ENCODE data around the gene SUMO1. TPM values are rescaled to one million over a fixed set of nuclear protein-coding genes. Genes with fewer than 3 reads are reported as not detected.
A peak's percentile ranks its signal among the peaks of the same experiment; 100 is the strongest.

The SUMO1 gene
- total RNA-seq, 2 experiments from 2014 or later: 69.8 to 98.9 TPM

- Histone ChIP-seq H2AFZ (ENCODE audit: low read length) (no peak overlapping the region), H4K20me1 (ENCODE audit: insufficient read depth, low read length) (peaks cover 62% of the 10 kb centered on the region), H3K9me2 (ENCODE audit: insufficient read depth, low read length) (no peaks in the 10 kb centered on the region), H3K9me3 (ENCODE audit: low read length) (no peaks in the 10 kb centered on the region), H3K27ac (ENCODE audit: low read depth, low read length, poor library complexity, severe bottlenecking) (no peak overlapping the region), H3K79me2 (ENCODE audit: insufficient read depth, low read depth, low read length) (peaks cover 100% of the 10 kb centered on the region), H3K36me3 (ENCODE audit: insufficient read depth, low read length) (peaks cover 89% of the 10 kb centered on the region), H3K4me1 (ENCODE audit: insufficient read depth, low read length, poor library complexity, severe bottlenecking) (peaks cover 49% of the 10 kb centered on the region), H3K4me3 (ENCODE audit: low read depth, low read length, poor library complexity, severe bottlenecking) (peak overlapping the region; percentile 90), H3K4me2 (ENCODE audit: low read length) (peak overlapping the region; percentile 73)
- intact Hi-C loops (cut with micrococcal nuclease; ENCODE audit: unreplicated experiment): no loop called here
- DNase-seq (ENCODE audit: low spot score): peak; percentile 12
- BruUV-seq (replicated peaks): no TSS peak
- TF ChIP-seq EZH2phosphoT487 (IDR thresholded peaks at IDR 0.05; ENCODE audit: borderline replicate concordance, low read depth, low read length): no peak
- TF ChIP-seq CTCF (conservative IDR thresholded peaks at IDR 0.05; ENCODE audit: low read length): no peak
- POLR2A ChIA-PET: interaction anchor here (1.5 kb wide), 1 partner anchor 108 kb away, joined by 4 read pairs; no protein-coding TSS in a partner anchor
- CTCF ChIA-PET (ENCODE audit: unreplicated experiment): interaction anchor here (1.1 kb wide), 1 partner anchor 8 kb away, joined by 4 read pairs; no protein-coding TSS in a partner anchor
These were observed 32.1 kb upstream of the SUMO1 start for GRCh38 chr2:202270487-202270886.

GRCh38 chr2:202269585-202269984 lies 31.2 kb upstream of the SUMO1 start:
- Histone ChIP-seq H3K9me2 (ENCODE audit: insufficient read depth, low read length) (no peaks in the 10 kb centered on the region), H3K4me3 (ENCODE audit: low read depth, low read length, poor library complexity, severe bottlenecking) (peak overlapping the region; percentile 90), H3K4me1 (ENCODE audit: insufficient read depth, low read length, poor library complexity, severe bottlenecking) (peaks cover 53% of the 10 kb centered on the region), H2AFZ (ENCODE audit: low read length) (no peak overlapping the region), H4K20me1 (ENCODE audit: insufficient read depth, low read length) (peaks cover 57% of the 10 kb centered on the region), H3K27ac (ENCODE audit: low read depth, low read length, poor library complexity, severe bottlenecking) (peak overlapping the region; percentile 24), H3K9me3 (ENCODE audit: low read length) (no peaks in the 10 kb centered on the region), H3K79me2 (ENCODE audit: insufficient read depth, low read depth, low read length) (peaks cover 91% of the 10 kb centered on the region), H3K4me2 (ENCODE audit: low read length) (peak overlapping the region; percentile 73), H3K36me3 (ENCODE audit: insufficient read depth, low read length) (peaks cover 80% of the 10 kb centered on the region)
- no peak for TF ChIP-seq CTCF (conservative IDR thresholded peaks at IDR 0.05; ENCODE audit: low read length)
- no peak for TF ChIP-seq EZH2phosphoT487 (IDR thresholded peaks at IDR 0.05; ENCODE audit: borderline replicate concordance, low read depth, low read length)
- no TSS peak for BruUV-seq (replicated peaks)
- ChIA-PET CTCF (ENCODE audit: unreplicated experiment) (no interaction called here), POLR2A (interaction anchor here (0.7 to 1.8 kb wide), 2 partner anchors 11 to 397 kb away, joined by 4 to 5 read pairs; no protein-coding TSS in a partner anchor)
- peak; percentile 34 for DNase-seq (ENCODE audit: low spot score)
- intact Hi-C loops (cut with micrococcal nuclease; ENCODE audit: unreplicated experiment): loop anchor here (5.0 kb wide), 2 partner anchors 108 to 968 kb away; partner anchors contain the start of genes BMPR2 and CYP20A1

- peaks cover 48% of the 10 kb centered on the region for H4K20me1 ChIP-seq (ENCODE audit: insufficient read depth, low read length)
- ChIA-PET POLR2A (interaction anchor here (0.5 to 1.4 kb wide), 8 partner anchors 10 to 487 kb away, joined by 3 to 7 read pairs (median 4); partner anchors contain the start of gene ALS2), CTCF (ENCODE audit: unreplicated experiment) (no interaction called here)
- H2AFZ ChIP-seq (ENCODE audit: low read length): no peak overlapping the region
- H3K4me1 ChIP-seq (ENCODE audit: insufficient read depth, low read length, poor library complexity, severe bottlenecking): peaks cover 50% of the 10 kb centered on the region
- intact Hi-C loops (cut with micrococcal nuclease; ENCODE audit: unreplicated experiment): loop anchor here (5.0 kb wide), 2 partner anchors 110 to 970 kb away; partner anchors contain the start of genes BMPR2 and CYP20A1
- peak; percentile 42 for DNase-seq (ENCODE audit: low spot score)
- BruUV-seq (replicated peaks): no TSS peak
- no peak for TF ChIP-seq EZH2phosphoT487 (IDR thresholded peaks at IDR 0.05; ENCODE audit: borderline replicate concordance, low read depth, low read length)
- no peak for TF ChIP-seq CTCF (conservative IDR thresholded peaks at IDR 0.05; ENCODE audit: low read length)
- peaks cover 70% of the 10 kb centered on the region for H3K79me2 ChIP-seq (ENCODE audit: insufficient read depth, low read depth, low read length)
- peak overlapping the region; percentile 73 for H3K4me2 ChIP-seq (ENCODE audit: low read length)
- H3K4me3 ChIP-seq (ENCODE audit: low read depth, low read length, poor library complexity, severe bottlenecking): peak overlapping the region; percentile 90
- peak overlapping the region; percentile 87 for H3K27ac ChIP-seq (ENCODE audit: low read depth, low read length, poor library complexity, severe bottlenecking)
- H3K9me2 ChIP-seq (ENCODE audit: insufficient read depth, low read length): no peaks in the 10 kb centered on the region
- H3K9me3 ChIP-seq (ENCODE audit: low read length): no peaks in the 10 kb centered on the region
- H3K36me3 ChIP-seq (ENCODE audit: insufficient read depth, low read length): peaks cover 63% of the 10 kb centered on the region
These were observed 29.1 kb upstream of the SUMO1 start for GRCh38 chr2:202267495-202267894.

Data from OCI-LY7 (cell line).